NCI-H2081 treated with DMSO at 0.1 percent for 48 hours (cell line): ENCODE data around the gene LPP.

ENCODE experiments used
- DNase-seq: peaks from one replicate; lab custom pipeline; 2025; lab: John Stamatoyannopoulos, UW

The LPP gene

GRCh38 chr3:188169830-188170455, 16.0 kb downstream of the LPP start:
- no peak for DNase-seq

DNA sequence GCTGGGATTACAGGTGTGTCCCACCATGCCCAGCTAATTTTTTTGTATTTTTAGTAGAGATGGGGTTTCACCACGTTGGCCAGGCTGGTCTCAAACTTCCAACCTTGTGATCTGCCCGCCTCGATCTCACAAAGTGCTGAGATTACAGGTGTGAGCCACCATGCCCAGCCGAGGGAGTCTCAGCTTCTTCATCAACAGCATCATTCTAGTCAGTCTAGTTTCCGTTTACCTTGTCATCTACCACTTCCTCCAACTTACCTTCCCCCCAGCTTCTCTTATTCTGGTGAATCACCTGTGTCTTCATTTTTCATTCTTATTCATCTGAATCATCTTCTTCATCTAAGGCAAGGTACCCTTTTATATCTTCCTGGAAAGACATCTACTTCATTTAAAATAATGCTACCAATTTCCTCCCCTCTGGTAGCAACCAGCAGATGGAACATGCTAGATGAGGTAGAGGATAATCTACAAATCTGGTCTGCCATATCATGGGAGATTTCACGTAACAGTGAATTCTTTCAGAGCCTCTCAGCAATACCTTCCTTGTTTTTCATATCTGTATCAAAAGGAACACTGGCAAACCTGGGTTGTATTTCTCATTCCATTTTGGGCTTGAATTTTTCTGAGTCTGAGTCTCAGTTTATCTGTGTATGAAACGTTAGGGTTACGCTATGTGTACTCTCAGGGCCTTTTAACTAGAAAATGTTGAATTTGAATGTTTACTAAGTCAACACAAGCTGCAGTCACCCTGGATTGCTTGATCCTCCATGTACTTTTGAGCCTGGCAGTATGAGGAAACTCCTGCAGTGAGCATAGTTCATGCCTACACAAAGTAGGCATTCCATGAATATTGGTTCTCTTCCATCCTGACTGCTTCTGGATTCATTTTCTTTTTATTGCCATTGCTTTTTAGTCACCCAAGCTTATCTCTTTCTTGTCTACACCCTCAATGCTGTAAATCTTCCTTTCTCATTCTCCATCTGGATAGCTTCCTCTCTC, 16.8 kb downstream of the LPP start:
- no peak for DNase-seq

- no peak for DNase-seq
Measured at GRCh38 chr3:188171682-188172467, 17.9 kb downstream of the LPP start.

- DNase-seq, result no peak
Measured at GRCh38 chr3:188174317-188175044, 20.5 kb downstream of the LPP start.

DNA sequence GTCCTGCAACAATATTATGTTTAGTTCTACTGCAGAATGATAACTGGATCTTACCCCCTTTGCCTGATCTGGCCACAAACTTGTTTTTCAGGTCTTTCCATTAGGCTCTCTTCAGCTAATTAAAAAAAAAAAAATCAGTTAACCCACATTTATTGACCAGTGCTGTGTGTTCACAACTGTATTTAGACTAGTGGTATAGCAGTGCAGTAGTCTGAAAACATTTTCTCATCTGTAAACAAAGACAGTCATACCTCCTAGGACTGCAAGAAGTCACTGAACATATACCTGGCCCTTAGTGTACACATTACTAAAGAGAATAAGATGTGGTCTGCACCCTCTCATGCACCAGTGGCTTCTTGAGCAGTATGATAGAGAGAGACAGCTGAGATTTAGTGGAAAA, 22.5 kb downstream of the LPP start:
- no peak for DNase-seq

DNA sequence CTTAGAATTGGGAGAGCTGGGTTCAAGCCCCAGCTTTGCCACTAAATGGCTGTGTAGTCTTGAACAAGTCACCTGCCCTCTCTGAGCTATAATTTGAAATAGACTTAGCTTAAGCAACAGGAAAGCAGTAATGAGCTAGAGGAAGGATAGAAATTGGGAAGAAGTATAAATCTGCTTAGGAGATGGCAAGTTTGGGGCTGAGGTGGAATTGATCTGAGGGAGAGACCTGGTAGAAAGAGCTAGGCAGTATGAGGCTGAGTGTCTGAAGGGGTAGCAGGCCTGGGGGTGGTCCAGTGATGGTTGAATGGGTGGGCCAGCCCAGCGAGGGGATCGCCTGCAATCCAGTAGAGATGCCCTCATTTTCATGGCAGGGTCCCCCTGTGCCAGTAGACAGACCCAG, 22.9 kb downstream of the LPP start:
- no peak for DNase-seq

DNA sequence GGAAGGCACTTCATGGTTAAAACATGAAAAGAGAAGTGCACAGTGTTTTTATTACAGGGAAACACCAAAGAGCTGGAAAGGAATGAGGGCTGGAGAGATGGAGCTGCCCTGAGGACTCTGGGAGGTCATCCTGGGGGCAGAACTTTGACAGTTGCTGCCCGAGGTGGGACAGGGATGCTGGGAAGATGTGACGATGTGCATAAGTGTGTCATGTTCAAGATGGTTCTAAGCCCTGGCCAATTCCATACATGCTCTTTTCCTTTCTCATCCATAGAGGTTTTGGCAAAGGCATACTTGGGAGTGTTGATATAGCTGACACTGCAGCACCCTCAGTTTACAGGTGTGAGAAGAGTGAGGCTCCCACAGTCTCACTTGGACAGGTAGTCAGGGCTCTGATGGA, 23.8 kb downstream of the LPP start:
- DNase-seq, result no peak

DNA sequence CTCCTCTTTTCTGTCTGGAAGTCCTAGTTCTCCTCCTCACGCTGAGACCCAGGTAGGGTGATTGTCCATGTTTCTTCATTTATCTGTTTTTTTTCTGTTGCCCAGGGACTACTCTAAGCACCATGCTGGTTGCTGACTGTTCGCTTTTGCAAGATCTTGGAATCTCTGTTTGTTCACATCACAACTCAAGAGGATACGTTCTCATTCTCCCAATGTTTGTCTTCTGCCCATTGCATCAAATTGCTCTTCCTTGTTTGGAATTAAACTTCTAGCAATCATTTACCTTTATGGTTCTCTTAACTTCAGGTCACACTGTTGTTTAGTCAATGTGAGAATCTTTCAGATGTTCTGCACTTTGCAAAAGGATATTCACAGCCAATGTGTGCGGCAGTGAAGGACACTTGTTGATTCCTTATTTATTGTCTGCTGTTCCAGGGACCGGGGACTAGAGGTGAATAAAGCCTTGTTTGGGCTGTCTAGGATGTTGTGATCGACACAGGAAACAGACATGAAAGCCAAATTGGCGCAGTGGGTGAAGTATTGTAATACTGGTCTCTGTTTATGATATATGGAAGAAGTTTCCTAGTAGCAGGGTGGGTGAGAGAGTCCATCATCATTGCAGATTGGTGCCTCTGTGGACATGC, 24.5 kb downstream of the LPP start:
- DNase-seq, result no peak

GRCh38 chr3:188179006-188179966, 25.3 kb downstream of the LPP start:
- no peak for DNase-seq

- DNase-seq, result no peak
Measured at GRCh38 chr3:188180114-188180513, 26.2 kb downstream of the LPP start.

GRCh38 chr3:188183452-188183851, 29.5 kb downstream of the LPP start:
- peak; percentile 55 for DNase-seq

DNA sequence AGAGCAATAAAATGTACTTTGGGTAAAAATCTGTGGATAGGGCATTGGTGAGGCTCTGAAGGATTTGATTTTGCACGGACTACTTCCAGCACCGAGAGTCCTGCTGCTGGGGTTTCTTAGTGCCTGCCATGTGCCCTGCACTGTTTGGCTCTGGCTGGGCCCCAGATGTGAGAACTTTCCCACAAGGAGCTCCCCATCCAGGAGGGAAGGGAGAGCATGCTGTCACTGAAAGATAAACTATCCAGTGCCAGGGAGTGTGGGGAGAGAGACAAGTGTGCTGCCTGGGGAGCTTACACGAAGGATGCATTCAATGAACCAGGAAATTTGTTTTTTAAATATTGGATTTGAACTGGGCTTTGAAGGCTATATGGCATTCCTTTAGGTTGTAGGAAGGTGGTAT, 30.2 kb downstream of the LPP start:
- no peak for DNase-seq

- DNase-seq, result no peak
Measured at GRCh38 chr3:188184649-188185048, 30.7 kb downstream of the LPP start.

DNA sequence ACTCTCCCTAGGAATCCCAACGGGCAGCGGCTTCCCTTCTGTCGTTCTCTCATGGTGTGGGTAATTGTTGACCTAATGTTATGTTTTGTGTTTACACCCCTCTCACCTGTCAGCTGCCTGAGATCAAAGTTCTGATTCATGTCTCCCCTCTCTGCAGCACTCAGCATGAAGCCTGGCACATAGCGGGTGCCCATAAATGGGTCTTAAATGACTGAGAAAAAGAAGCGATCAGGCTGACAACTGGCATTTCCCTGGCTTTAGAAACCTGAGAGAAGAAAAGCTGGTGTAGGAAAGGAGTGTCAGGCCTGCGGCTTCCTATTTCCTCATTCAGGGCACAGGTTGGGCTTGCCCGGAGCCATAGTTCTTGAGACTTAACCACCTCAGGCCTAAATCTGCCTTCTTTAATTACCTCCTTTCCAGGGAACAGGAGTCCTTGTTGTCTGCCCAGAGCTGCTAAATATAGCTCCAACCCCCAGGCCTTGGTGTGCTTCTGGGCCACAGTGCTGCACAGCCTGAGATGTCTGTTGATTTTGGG, 31.8 kb downstream of the LPP start:
- DNase-seq, result no peak

- DNase-seq, result no peak
Measured at GRCh38 chr3:188187053-188187452, 33.1 kb downstream of the LPP start.

- no peak for DNase-seq
Measured at GRCh38 chr3:188188911-188189310, 35.0 kb downstream of the LPP start.

- no peak for DNase-seq
Measured at GRCh38 chr3:188191460-188191859, 37.5 kb downstream of the LPP start.

GRCh38 chr3:188192034-188192433, 38.1 kb downstream of the LPP start:
- no peak for DNase-seq

DNA sequence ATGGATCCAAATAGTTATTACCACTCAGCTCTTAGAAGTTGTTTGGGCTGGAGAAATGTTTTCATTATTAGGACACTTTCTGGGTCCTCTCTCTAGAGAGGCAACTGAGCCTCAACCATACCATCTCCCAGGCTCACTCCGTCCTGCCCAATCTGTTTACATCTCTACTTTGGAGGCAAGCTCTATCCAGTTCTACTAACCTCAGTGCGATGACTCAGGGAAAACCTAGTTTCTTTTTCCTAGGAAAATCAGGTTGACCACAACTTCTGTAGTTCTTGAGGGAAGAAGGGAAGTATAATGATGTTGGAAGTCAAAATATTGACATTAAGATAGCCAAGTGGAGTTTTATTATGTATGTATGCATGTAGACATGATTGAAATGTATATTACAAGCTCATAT, 40.4 kb downstream of the LPP start:
- DNase-seq, result no peak
